B cell (primary cell): ENCODE data around the gene MYH11. TPM values are rescaled to one million over a fixed set of nuclear protein-coding genes. Genes with fewer than 3 reads are reported as not detected.

ENCODE experiments used
- ATAC-seq: fragments of 200-7000 bp; cut with Tn5 transposase; one replicate; pipeline ENCODE4 v1.10.0; 2021; ENCODE audit warnings: low read depth, mild to moderate bottlenecking, moderate number of reproducible peaks, moderate library complexity
- CTCF ChIA-PET: fragments of 350-600 bp; sonication (Branson Sonifier 250); formaldehyde crosslinking; loops from one replicate; lab custom pipeline; 2021; ENCODE audit warnings: antibody characterized with exemption, inconsistent platforms; lab: Charles Lee
- POLR2A ChIA-PET: fragments of 350-600 bp; sonication (Branson Sonifier 250); formaldehyde crosslinking; loops from one replicate; lab custom pipeline; 2021; ENCODE audit warnings: antibody characterized with exemption; lab: Charles Lee
- DNase-seq: peaks from one replicate; pipeline ENCODE4 v3.0.0; 2013
- H2AFZ ChIP-seq: 2 replicates; pipeline ENCODE4 v1.6.1; 2012; ENCODE audit warnings: mild to moderate bottlenecking, low read depth, low read length; ENCODE audit not compliant: insufficient read depth, poor library complexity, severe bottlenecking
- H3K27ac ChIP-seq, 2 donors: 1 replicate in 1 of 2; 2 replicates in 1 of 2; pipeline ENCODE4 v1.5.1; 2012 to 2013; ENCODE audit warnings: low read length in 2 of 2, mild to moderate bottlenecking in 2 of 2, moderate library complexity in 1 of 2
- H3K27me3 ChIP-seq, 4 experiments: fragments of 200-600 bp in 1 of 4; sonication (generic) in 1 of 4; replicated peaks in 1 of 4; 1 replicate in 2 of 4; 2 replicates in 2 of 4; pipeline versions ENCODE4 v1.6.1 to v1.7.0; 2013 to 2016; ENCODE audit warnings: low read length in 3 of 4, mild to moderate bottlenecking in 2 of 4, mixed read lengths in 1 of 4, moderate library complexity in 1 of 4; ENCODE audit not compliant: insufficient read depth in 4 of 4, control insufficient read depth in 3 of 4; ENCODE audit errors: control extremely low read depth in 1 of 4
- H3K36me3 ChIP-seq, 2 experiments: replicated peaks in 1 of 2; 1 replicate in 1 of 2; 2 replicates in 1 of 2; pipeline versions ENCODE4 v1.6.1 to v1.7.1; 2013; ENCODE audit warnings: low read length in 1 of 2; ENCODE audit not compliant: insufficient read depth in 2 of 2, control insufficient read depth in 1 of 2; ENCODE audit errors: control extremely low read depth in 1 of 2, extremely low read depth in 1 of 2
- H3K4me1 ChIP-seq, 2 donors: fragments of 200-600 bp in 1 of 2; sonication (generic) in 1 of 2; 1 replicate in 1 of 2; 2 replicates in 1 of 2; pipeline versions ENCODE4 v1.5.1 to v1.6.1; 2013 to 2017; ENCODE audit warnings: low read length in 2 of 2; ENCODE audit not compliant: control insufficient read depth in 2 of 2, insufficient read depth in 2 of 2
- H3K4me2 ChIP-seq: replicated peaks from 2 replicates; pipeline ENCODE3; 2012; ENCODE audit warnings: mild to moderate bottlenecking, low read depth, low read length; ENCODE audit not compliant: poor library complexity, severe bottlenecking
- H3K4me3 ChIP-seq, 5 experiments: fragments of 200-600 bp in 1 of 5; sonication (generic) in 1 of 5; 1 replicate in 3 of 5; 2 replicates in 2 of 5; pipeline versions ENCODE4 v1.5.1 to v1.7.0; 2011 to 2016; ENCODE audit warnings: low read length in 4 of 5, mild to moderate bottlenecking in 4 of 5, low read depth in 2 of 5, control low read depth in 1 of 5, moderate library complexity in 1 of 5; ENCODE audit not compliant: insufficient read depth in 1 of 5; ENCODE audit errors: control extremely low read depth in 1 of 5, extremely low read depth in 1 of 5
- H3K79me2 ChIP-seq: fragments of 200-600 bp; sonication (generic); one replicate; pipeline ENCODE4 v1.6.0; 2016; ENCODE audit warnings: low read length; ENCODE audit not compliant: control insufficient read depth, insufficient read depth
- H3K9ac ChIP-seq: fragments of 200-600 bp; sonication (generic); 2 replicates; pipeline ENCODE4 v1.6.1; 2017; ENCODE audit warnings: mild to moderate bottlenecking, low read length, moderate library complexity
- H3K9me3 ChIP-seq, 3 donors: one replicate each; pipeline versions ENCODE4 v1.6.1 to v1.7.1; 2013; ENCODE audit warnings: low read length in 2 of 3; ENCODE audit not compliant: control insufficient read depth in 2 of 3, insufficient read depth in 1 of 3; ENCODE audit errors: control extremely low read depth in 1 of 3
- H4K20me1 ChIP-seq: 2 replicates; pipeline ENCODE4 v1.6.0; 2012; ENCODE audit warnings: mild to moderate bottlenecking, low read length; ENCODE audit not compliant: insufficient read depth, control insufficient read depth, poor library complexity, severe bottlenecking
- H3K27ac Mint-ChIP-seq: one replicate; pipeline ENCODE4 v1.8.0; 2021; ENCODE audit warnings: mixed read lengths
- H3K27me3 Mint-ChIP-seq: one replicate; pipeline ENCODE4 v1.8.0; 2021; ENCODE audit warnings: mixed read lengths
- H3K4me1 Mint-ChIP-seq: one replicate; pipeline ENCODE4 v1.8.0; 2021; ENCODE audit warnings: mixed read lengths
- H3K4me3 Mint-ChIP-seq: one replicate; pipeline ENCODE4 v1.8.0; 2021; ENCODE audit warnings: mixed read lengths
- H3K9me3 Mint-ChIP-seq: one replicate; pipeline ENCODE4 v1.8.0; 2022; ENCODE audit warnings: mixed read lengths; ENCODE audit not compliant: insufficient read depth
- EZH2 ChIP-seq: IDR thresholded peaks from 2 replicates; pipeline ENCODE4 v1.6.1; 2012; ENCODE audit warnings: borderline replicate concordance, low read depth, mild to moderate bottlenecking, moderate library complexity, low read length; ENCODE audit not compliant: insufficient read depth, poor library complexity, severe bottlenecking
- WGBS: methylation state at CpG from one replicate; pipeline ENCODE4 v1.1.5; 2013; ENCODE audit warnings: missing lambda C conversion rate; ENCODE audit not compliant: insufficient coverage; 5-methylcytosine and 5-hydroxymethylcytosine counted together
- intact Hi-C: fragments of 100-400 bp; cut with micrococcal nuclease; formaldehyde crosslinking; loops from one replicate; pipeline ENCODE4 v1.10.0; 2022
- polyA plus RNA-seq: library from polyadenylated mRNA; depleted of rRNA; stranded (reverse); fragments of >200 nt; gene quantifications from 2 replicates; pipeline ENCODE4 v1.2.3, GENCODE V29; 2012
- total RNA-seq, 2 donors: library from RNA; stranded (reverse); fragments of 120-200 nt in 1 of 2; gene quantifications; 1 replicate in 1 of 2; 2 replicates in 1 of 2; pipeline versions ENCODE4 v1.2.3 to v1.2.4, GENCODE V29; 2013 to 2022
- TF ChIP-seq, protein P1 (sequence below): fragments of 200-600 bp; IDR thresholded peaks from one replicate; pipeline ENCODE4 v1.8.0; 2022; ENCODE audit warnings: antibody characterized with exemption, mild to moderate bottlenecking

Gene MYH11
- total and polyA plus RNA-seq, 2 donors (not counting 1 experiment from before 2014, with no cell fraction given): 0.05 to 0.16 TPM

DNA sequence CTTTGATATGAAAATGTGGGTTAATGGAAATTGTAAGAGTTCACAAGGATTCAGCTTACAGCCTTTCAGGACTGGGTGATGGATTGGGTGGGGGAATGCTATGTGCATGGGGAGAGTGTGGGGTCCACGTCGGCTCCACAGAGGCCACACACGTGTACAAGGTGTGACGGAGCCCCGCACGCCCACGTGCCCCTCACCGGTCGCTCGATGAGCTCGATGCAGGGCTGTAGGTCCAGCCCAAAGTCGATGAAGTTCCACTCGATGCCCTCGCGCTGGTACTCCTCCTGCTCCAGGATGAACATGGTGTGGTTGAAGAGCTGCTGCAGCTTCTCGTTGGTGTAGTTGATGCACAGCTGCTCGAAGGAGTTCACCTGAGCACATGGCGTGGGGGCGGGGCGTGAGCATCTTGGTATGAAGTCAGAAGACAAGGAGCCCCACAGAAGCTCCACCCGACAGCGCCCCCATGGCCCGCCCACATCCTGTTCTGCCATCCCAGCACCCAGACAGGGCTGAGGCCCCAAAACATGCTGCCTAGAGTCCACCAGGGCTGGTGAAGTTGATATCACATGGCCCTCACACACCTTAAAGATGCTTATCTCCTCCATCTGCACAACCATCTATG lies 99.1 kb downstream of the MYH11 start:
- intact Hi-C loops: no loop called here
- TF ChIP-seq EZH2: no peak
- TF ChIP-seq, protein P1, sequence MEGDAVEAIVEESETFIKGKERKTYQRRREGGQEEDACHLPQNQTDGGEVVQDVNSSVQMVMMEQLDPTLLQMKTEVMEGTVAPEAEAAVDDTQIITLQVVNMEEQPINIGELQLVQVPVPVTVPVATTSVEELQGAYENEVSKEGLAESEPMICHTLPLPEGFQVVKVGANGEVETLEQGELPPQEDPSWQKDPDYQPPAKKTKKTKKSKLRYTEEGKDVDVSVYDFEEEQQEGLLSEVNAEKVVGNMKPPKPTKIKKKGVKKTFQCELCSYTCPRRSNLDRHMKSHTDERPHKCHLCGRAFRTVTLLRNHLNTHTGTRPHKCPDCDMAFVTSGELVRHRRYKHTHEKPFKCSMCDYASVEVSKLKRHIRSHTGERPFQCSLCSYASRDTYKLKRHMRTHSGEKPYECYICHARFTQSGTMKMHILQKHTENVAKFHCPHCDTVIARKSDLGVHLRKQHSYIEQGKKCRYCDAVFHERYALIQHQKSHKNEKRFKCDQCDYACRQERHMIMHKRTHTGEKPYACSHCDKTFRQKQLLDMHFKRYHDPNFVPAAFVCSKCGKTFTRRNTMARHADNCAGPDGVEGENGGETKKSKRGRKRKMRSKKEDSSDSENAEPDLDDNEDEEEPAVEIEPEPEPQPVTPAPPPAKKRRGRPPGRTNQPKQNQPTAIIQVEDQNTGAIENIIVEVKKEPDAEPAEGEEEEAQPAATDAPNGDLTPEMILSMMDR: no peak
- WGBS: 92% methylated on average over 22 of the region's 23 CpGs
- peaks cover 28% of the 10 kb centered on the region for H3K27me3 Mint-ChIP-seq
- Histone ChIP-seq H4K20me1 (no peaks in the 10 kb centered on the region), H3K27ac (no peak overlapping the region), H2AFZ (no peak overlapping the region), H3K27me3 (peaks cover 0 to 23% (median 1%) of the 10 kb centered on the region in 4 experiments), H3K9me3 (peaks cover 0 to 18% (median 0%) of the 10 kb centered on the region in 3 donors), H3K4me1 (peaks cover 0 to 3% of the 10 kb centered on the region in 2 donors), H3K9ac (no peak overlapping the region), H3K4me2 (no peak overlapping the region), H3K4me3 (no peak overlapping the region), H3K79me2 (no peaks in the 10 kb centered on the region), H3K36me3 (no peaks in the 10 kb centered on the region)
- no peak overlapping the region for H3K27ac Mint-ChIP-seq
- peaks cover 7% of the 10 kb centered on the region for H3K4me1 Mint-ChIP-seq
- ChIA-PET CTCF (interaction anchor here (0.6 to 1.6 kb wide), 4 partner anchors 12 to 330 kb away, joined by 3 to 5 read pairs (median 4); no protein-coding TSS in a partner anchor), POLR2A (no interaction called here)
- H3K9me3 Mint-ChIP-seq: no peaks in the 10 kb centered on the region
- DNase-seq (no peak), ATAC-seq (no peak)
- H3K4me3 Mint-ChIP-seq: no peak overlapping the region

- ATAC-seq (no peak), DNase-seq (no peak)
- Histone ChIP-seq H3K9me3 (peaks cover 0 to 18% (median 0%) of the 10 kb centered on the region in 3 donors), H3K4me2 (no peak overlapping the region), H3K9ac (no peak overlapping the region), H3K27ac (no peak overlapping the region), H3K36me3 (no peaks in the 10 kb centered on the region), H3K4me3 (no peak overlapping the region), H3K4me1 (peaks cover 0 to 3% of the 10 kb centered on the region in 2 donors), H2AFZ (no peak overlapping the region), H3K27me3 (peaks cover 0 to 18% (median 1%) of the 10 kb centered on the region in 4 experiments), H3K79me2 (no peaks in the 10 kb centered on the region), H4K20me1 (no peaks in the 10 kb centered on the region)
- ChIA-PET CTCF (interaction anchor here (1.0 to 1.6 kb wide), 2 partner anchors 14 to 330 kb away, joined by 3 to 4 read pairs; no protein-coding TSS in a partner anchor), POLR2A (no interaction called here)
- 87% methylated on average over 8 of the region's 10 CpGs for WGBS
- Mint-ChIP-seq H3K9me3 (no peaks in the 10 kb centered on the region), H3K27ac (no peak overlapping the region), H3K4me3 (no peak overlapping the region), H3K4me1 (peaks cover 7% of the 10 kb centered on the region), H3K27me3 (peaks cover 23% of the 10 kb centered on the region)
- intact Hi-C loops: no loop called here
- TF ChIP-seq, protein P1: no peak
These were observed 99.8 kb downstream of the MYH11 start for GRCh38 chr16:15757077-15757386.
